H1 (cell line): Measurements from ENCODE around the gene EFR3B. TPM values are rescaled to one million over a fixed set of nuclear protein-coding genes. Genes with fewer than 3 reads are reported as not detected.

Experiments
- ASH2L ChIP-seq: fragments of 200-600, 300-600 bp; sonication (generic); IDR thresholded peaks from one replicate; pipeline ENCODE4 v1.7.1; 2017; ENCODE audit warnings: low read length
- ATF3 ChIP-seq: IDR thresholded peaks from 2 replicates; pipeline ENCODE4 v1.6.1; 2011; ENCODE audit warnings: low read depth, mild to moderate bottlenecking, low read length; ENCODE audit not compliant: insufficient read depth
- BACH1 ChIP-seq: IDR thresholded peaks from 2 replicates; pipeline ENCODE4 v1.6.1; 2012; ENCODE audit warnings: low read length, improper control_type of control experiment
- BRCA1 ChIP-seq: IDR thresholded peaks from 2 replicates; pipeline ENCODE4 v1.6.1; 2012; ENCODE audit warnings: low read depth, low read length, improper control_type of control experiment
- CBX5 ChIP-seq: fragments of 300-800, 300-1000 bp; sonication (generic); IDR thresholded peaks from 2 replicates; pipeline ENCODE4 v1.7.1; 2016; ENCODE audit warnings: antibody characterized with exemption, low read length, low read depth
- CEBPB ChIP-seq: IDR thresholded peaks from 2 replicates; pipeline ENCODE4 v1.6.1; 2012; ENCODE audit warnings: low read depth, low read length
- CTBP2 ChIP-seq: IDR thresholded peaks from 2 replicates; pipeline ENCODE4 v1.7.0; 2011; ENCODE audit warnings: borderline replicate concordance, mild to moderate bottlenecking, moderate library complexity, mixed read lengths, low read length; ENCODE audit not compliant: insufficient read depth, insufficient read length
- EGR1 ChIP-seq: IDR thresholded peaks from 2 replicates; pipeline ENCODE4 v1.6.1; 2011; ENCODE audit warnings: low read depth, low read length, borderline replicate concordance
- FOSL1 ChIP-seq: IDR thresholded peaks from 2 replicates; pipeline ENCODE4 v1.6.1; 2011; ENCODE audit warnings: mild to moderate bottlenecking, low read depth, low read length, moderate library complexity; ENCODE audit not compliant: insufficient read depth
- KDM5A ChIP-seq: fragments of 200-600 bp; IDR thresholded peaks from 2 replicates; pipeline ENCODE4 v1.7.1; 2012; ENCODE audit warnings: mild to moderate bottlenecking, low read length, inconsistent platforms, mixed read lengths
- MAX ChIP-seq: IDR thresholded peaks from 2 replicates; pipeline ENCODE4 v1.6.1; 2012; ENCODE audit warnings: inconsistent platforms
- RBBP5 ChIP-seq: IDR thresholded peaks from 2 replicates; pipeline ENCODE4 v1.7.1; 2012; ENCODE audit warnings: low read depth, mild to moderate bottlenecking, inconsistent platforms, low read length, moderate library complexity, borderline replicate concordance
- RFX5 ChIP-seq: IDR thresholded peaks from 2 replicates; pipeline ENCODE4 v1.6.1; 2011; ENCODE audit warnings: low read depth, low read length, improper control_type of control experiment, borderline replicate concordance
- SIRT6 ChIP-seq: IDR thresholded peaks from one replicate; pipeline ENCODE4 v1.7.1; 2012; ENCODE audit warnings: low read length, inconsistent platforms
- SP4 ChIP-seq: IDR thresholded peaks from 2 replicates; pipeline ENCODE4 v1.6.1; 2012; ENCODE audit warnings: low read length, inconsistent platforms
- TAF1 ChIP-seq: IDR thresholded peaks from 2 replicates; pipeline ENCODE4 v1.6.1; 2011; ENCODE audit warnings: mild to moderate bottlenecking, low read depth, low read length
- TAF7 ChIP-seq: optimal IDR thresholded peaks from 2 replicates; pipeline ENCODE3; 2011; ENCODE audit warnings: low read depth, mild to moderate bottlenecking, inconsistent platforms, low read length, moderate library complexity, borderline replicate concordance
- YY1 ChIP-seq: IDR thresholded peaks from 2 replicates; pipeline ENCODE4 v1.6.1; 2011; ENCODE audit warnings: low read depth, mild to moderate bottlenecking, low read length
- polyA plus RNA-seq, 7 experiments: library from polyadenylated mRNA; depleted of rRNA in 3 of 7; stranded (reverse) in 5 of 7; unstranded in 2 of 7; fragments of >200 nt in 5 of 7; fragments of 200-250 nt in 2 of 7; gene quantifications; 1 replicate in 5 of 7; 2 replicates in 1 of 7; 4 replicates in 1 of 7; pipeline versions ENCODE4 v1.2.1 to v1.2.3, GENCODE V29; 2011 to 2013; ENCODE audit warnings: missing spikeins in 2 of 7, mixed read lengths in 2 of 7
- total RNA-seq: library from RNA; stranded (reverse); fragmentation: NEBNext Ultra II Directional; extraction: Animal tissue kit (Norgen Biotek cat#: 25700); gene quantifications from 2 replicates; pipeline ENCODE4 v1.2.1, GENCODE V29; 2021
- TF ChIP-seq, protein P1 (sequence below), 3 experiments: IDR thresholded peaks; 1 replicate in 2 of 3; 2 replicates in 1 of 3; pipeline versions ENCODE4 v1.5.1 to v1.6.1; 2011; ENCODE audit warnings: low read length in 3 of 3, mild to moderate bottlenecking in 3 of 3, inconsistent platforms in 2 of 3, low read depth in 1 of 3, moderate library complexity in 1 of 3; ENCODE audit not compliant: insufficient read depth in 1 of 3; ENCODE audit errors: control extremely low read depth in 1 of 3
- TF ChIP-seq, protein P2 (sequence below): IDR thresholded peaks from 2 replicates; pipeline ENCODE4 v1.6.1; 2011; ENCODE audit warnings: low read length, improper control_type of control experiment

Gene EFR3B
- total and polyA plus RNA-seq, 2 of the 8 experiments (the other 6 are each of a cell fraction or from before 2014, with no cell fraction given) = 3.4 to 9.6 TPM

DNA sequence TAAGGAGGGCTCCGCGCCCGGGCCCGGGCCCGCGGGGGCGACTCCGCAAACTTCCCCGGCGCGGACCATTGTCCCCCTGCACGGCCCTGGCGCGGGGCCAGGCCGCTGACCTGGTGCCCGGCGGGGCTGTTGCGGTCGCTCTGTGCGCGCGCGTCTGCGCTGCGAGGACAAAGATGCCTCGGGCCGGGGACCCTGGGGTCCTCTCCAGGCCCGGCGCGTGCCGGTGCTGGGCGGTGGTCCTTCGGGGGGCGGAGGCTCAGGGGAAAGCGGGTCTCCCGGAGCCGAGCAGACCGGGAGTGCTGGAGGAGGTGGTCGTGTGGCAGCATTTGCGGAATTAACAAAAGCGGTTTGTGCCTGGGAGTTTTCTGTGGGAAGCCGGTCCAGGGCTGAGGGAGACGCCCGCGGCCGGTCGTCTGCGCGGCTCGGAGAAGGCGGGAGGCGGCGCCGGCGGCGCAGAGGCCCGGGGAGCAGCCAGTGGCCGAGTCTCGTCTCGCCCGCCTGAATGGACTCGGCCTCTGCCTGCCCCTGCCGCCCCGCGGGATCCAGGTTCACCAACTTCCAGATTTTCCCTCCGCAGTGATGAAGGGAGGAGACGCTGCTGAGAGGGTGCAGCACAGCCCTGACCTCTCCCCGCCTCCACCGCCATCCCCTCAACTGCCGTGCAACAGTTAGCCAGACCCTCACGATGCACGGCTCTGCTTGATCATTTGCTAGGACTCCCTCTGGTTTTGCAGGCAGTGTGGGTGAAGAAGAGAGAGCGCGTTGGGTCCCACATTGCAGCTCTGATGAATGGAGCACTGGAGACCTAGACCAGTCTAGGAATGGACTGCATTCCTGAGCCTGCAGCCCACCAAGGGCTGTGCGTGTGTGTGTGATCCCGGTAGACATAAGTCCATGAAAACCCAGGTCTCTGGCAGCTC is 705 bp downstream of the EFR3B start (continued):
- TF ChIP-seq, protein P1, sequence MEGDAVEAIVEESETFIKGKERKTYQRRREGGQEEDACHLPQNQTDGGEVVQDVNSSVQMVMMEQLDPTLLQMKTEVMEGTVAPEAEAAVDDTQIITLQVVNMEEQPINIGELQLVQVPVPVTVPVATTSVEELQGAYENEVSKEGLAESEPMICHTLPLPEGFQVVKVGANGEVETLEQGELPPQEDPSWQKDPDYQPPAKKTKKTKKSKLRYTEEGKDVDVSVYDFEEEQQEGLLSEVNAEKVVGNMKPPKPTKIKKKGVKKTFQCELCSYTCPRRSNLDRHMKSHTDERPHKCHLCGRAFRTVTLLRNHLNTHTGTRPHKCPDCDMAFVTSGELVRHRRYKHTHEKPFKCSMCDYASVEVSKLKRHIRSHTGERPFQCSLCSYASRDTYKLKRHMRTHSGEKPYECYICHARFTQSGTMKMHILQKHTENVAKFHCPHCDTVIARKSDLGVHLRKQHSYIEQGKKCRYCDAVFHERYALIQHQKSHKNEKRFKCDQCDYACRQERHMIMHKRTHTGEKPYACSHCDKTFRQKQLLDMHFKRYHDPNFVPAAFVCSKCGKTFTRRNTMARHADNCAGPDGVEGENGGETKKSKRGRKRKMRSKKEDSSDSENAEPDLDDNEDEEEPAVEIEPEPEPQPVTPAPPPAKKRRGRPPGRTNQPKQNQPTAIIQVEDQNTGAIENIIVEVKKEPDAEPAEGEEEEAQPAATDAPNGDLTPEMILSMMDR (IDR thresholded peaks at IDR 0.05; ENCODE audit: control extremely low read depth in 1 of 3, insufficient read depth in 1 of 3, low read depth in 1 of 3, low read length in 3 of 3) = no peak
- TF ChIP-seq ATF3 (no peak), ASH2L (peak; percentile 71), FOSL1 (no peak), KDM5A (no peak), RBBP5 (peak; percentile 83), MAX (no peak), CTBP2 (no peak), CBX5 (no peak), TAF1 (peak; percentile 29), EGR1 (0 out of 2 replicates have a peak, but pooled peaks have one; percentile 1), RFX5 (no peak), BACH1 (no peak), YY1 (no peak), TAF7 (peak; percentile 47), SIRT6 (no peak), BRCA1 (no peak), CEBPB (no peak), SP4 (no peak)
- TF ChIP-seq, protein P2, sequence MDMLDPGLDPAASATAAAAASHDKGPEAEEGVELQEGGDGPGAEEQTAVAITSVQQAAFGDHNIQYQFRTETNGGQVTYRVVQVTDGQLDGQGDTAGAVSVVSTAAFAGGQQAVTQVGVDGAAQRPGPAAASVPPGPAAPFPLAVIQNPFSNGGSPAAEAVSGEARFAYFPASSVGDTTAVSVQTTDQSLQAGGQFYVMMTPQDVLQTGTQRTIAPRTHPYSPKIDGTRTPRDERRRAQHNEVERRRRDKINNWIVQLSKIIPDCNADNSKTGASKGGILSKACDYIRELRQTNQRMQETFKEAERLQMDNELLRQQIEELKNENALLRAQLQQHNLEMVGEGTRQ = no peak
